ENCODE results near the gene COL4A1. TPM values are rescaled to one million over a fixed set of nuclear protein-coding genes. Genes with fewer than 3 reads are reported as not detected.

The COL4A1 gene
- total RNA-seq, 1 donor from 2014 or later, result 756 TPM

DNA sequence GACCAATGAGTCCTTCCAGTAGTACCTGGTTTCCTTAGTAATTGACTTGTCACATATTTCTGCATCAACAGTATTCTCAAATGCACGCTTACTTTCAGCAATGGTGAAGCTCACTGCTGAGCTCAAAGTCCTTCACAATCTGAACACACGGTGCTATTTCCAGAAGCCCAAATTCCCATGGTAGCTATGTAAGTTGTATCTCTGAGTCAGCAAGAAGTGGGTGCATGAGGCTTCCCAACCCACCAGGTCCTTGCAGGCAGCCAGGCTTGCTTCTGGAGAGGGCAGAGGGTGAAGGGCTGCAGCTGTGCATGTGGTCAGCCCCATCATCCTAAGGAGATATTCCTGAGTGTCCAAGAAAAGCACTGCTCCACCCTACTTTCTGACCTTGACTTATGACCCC, 25.8 kb upstream of the COL4A1 start:
- intact Hi-C loops (cut with DNase I), result no loop called here
- Histone ChIP-seq H3K9me3 (no peaks in the 10 kb centered on the region), H3K4me1 (peaks cover 9 to 67% of the 10 kb centered on the region in 2 donors), H3K27ac (peak overlapping the region; percentile 95 to 96), H3K36me3 (peaks cover 7 to 12% of the 10 kb centered on the region in 2 donors), H3K27me3 (no peaks in the 10 kb centered on the region), H3K4me3 (no peak overlapping the region)
- no peak for DNase-seq (ENCODE audit: low spot score in 2 of 2)
- no peak for TF ChIP-seq CTCF (IDR thresholded peaks at IDR 0.05)

- intact Hi-C loops (cut with DNase I), result no loop called here
- DNase-seq (ENCODE audit: low spot score in 2 of 2), result peak in 1 of 2 donors; percentile 63
- peak overlapping the region; percentile 95 to 96 for H3K27ac ChIP-seq
- peaks cover 6 to 66% of the 10 kb centered on the region in 2 donors for H3K4me1 ChIP-seq
- H3K36me3 ChIP-seq, result peaks cover 7 to 12% of the 10 kb centered on the region in 2 donors
- peak overlapping the region; percentile 3 to 55 for H3K4me3 ChIP-seq
- no peaks in the 10 kb centered on the region for H3K9me3 ChIP-seq
- no peaks in the 10 kb centered on the region for H3K27me3 ChIP-seq
- no peak for TF ChIP-seq CTCF (IDR thresholded peaks at IDR 0.05)
Measured at GRCh38 chr13:110331362-110331761, 24.4 kb upstream of the COL4A1 start.

DNA sequence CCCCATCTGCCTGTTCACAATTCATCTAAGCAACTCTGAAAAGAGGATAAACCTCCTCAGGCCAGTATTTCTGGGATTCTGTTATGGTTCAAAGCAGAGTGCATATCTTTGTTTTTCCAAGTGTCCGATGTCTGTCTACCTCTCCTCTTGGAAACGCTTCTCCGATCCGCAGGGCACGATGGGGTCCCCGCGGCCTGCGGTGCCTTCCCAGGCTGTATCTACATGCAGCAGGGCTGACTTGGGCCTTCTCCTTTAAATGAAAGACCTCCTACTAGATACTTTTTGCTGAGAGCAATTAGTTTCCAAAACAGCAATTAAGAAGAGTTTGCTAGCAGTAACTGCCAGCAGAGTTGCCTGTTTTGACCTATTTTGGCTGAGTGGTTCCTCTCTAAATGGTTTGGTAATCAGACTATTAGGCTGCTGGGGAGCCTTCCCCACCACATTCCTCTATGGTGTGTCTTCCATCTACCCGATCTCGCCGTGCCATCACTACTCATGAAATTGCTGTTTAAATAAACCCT, 23.6 kb upstream of the COL4A1 start:
- Histone ChIP-seq H3K36me3 (peaks cover 7 to 12% of the 10 kb centered on the region in 2 donors), H3K4me3 (peak overlapping the region; percentile 34 to 55), H3K27me3 (no peaks in the 10 kb centered on the region), H3K9me3 (no peaks in the 10 kb centered on the region), H3K4me1 (peaks cover 7 to 66% of the 10 kb centered on the region in 2 donors), H3K27ac (peak overlapping the region; percentile 95 to 96)
- intact Hi-C loops (cut with DNase I), result no loop called here
- TF ChIP-seq CTCF (IDR thresholded peaks at IDR 0.05), result no peak
- peak in 1 of 2 donors; percentile 63 for DNase-seq (ENCODE audit: low spot score in 2 of 2)

DNA sequence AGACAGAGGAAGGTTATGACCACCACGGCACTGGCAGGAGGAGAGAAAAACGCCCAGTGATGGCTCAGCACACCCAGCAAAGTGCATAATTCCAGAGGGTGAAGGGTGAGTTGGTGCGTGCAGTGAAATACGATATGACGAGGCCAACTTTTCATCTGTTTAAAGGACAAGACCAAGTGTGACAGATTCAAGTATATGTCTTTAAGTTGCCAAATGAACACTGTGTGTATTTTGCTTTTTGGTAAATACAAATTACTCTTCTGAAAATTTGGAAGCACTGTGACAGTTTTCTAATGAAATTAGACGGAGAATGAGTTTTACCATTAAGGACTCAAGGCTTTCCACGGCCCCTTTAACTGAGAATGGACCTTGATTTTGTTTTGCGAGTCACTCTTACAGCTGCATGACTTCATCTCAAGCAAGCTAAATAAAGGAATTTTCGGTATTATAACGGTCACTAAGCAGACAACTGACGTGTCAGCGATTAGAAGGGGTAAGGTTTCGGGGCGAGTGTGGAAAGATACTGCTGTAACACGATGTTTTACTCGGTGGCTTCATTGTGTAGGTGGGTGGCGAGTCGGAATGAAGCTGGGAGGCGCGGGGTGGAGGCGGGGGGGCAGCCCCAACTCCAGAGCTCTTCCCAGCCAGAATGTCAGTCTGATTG, 23.0 kb upstream of the COL4A1 start:
- no peak for TF ChIP-seq CTCF (IDR thresholded peaks at IDR 0.05)
- intact Hi-C loops (cut with DNase I), result loop anchor here (1.0 kb wide), 1 partner anchor 9 kb away; no protein-coding TSS in a partner anchor
- peak in 1 of 2 donors; percentile 70 for DNase-seq (ENCODE audit: low spot score in 2 of 2)
- Histone ChIP-seq H3K27me3 (no peaks in the 10 kb centered on the region), H3K4me3 (peak overlapping the region; percentile 34 to 55), H3K36me3 (peaks cover 2 to 10% of the 10 kb centered on the region in 2 donors), H3K4me1 (peaks cover 7 to 69% of the 10 kb centered on the region in 2 donors), H3K27ac (peak overlapping the region; percentile 95 to 96), H3K9me3 (no peaks in the 10 kb centered on the region)

GRCh38 chr13:110329258-110329657, 22.3 kb upstream of the COL4A1 start:
- Histone ChIP-seq H3K9me3 (no peaks in the 10 kb centered on the region), H3K36me3 (peaks cover 5 to 7% of the 10 kb centered on the region in 2 donors), H3K4me1 (peaks cover 12 to 72% of the 10 kb centered on the region in 2 donors), H3K4me3 (peak overlapping the region in 1 of 2 donors; percentile 55), H3K27me3 (no peaks in the 10 kb centered on the region), H3K27ac (peak overlapping the region; percentile 95 to 96)
- TF ChIP-seq CTCF (IDR thresholded peaks at IDR 0.05), result no peak
- intact Hi-C loops (cut with DNase I), result loop anchor here (1.0 kb wide), 1 partner anchor 10 kb away; no protein-coding TSS in a partner anchor
- DNase-seq (ENCODE audit: low spot score in 2 of 2), result peak in 1 of 2 donors; percentile 46

Measured in ascending aorta (tissue), 2 donors.